GM21737 (cell line): ENCODE results near the gene PDE1A.

ENCODE experiments used
- ATAC-seq: cut with Tn5 transposase; IDR thresholded peaks from one replicate; pipeline ENCODE4 v1.9.1; 2021; ENCODE audit warnings: mild to moderate bottlenecking, moderate library complexity; ENCODE audit not compliant: unreplicated experiment

Gene PDE1A

DNA sequence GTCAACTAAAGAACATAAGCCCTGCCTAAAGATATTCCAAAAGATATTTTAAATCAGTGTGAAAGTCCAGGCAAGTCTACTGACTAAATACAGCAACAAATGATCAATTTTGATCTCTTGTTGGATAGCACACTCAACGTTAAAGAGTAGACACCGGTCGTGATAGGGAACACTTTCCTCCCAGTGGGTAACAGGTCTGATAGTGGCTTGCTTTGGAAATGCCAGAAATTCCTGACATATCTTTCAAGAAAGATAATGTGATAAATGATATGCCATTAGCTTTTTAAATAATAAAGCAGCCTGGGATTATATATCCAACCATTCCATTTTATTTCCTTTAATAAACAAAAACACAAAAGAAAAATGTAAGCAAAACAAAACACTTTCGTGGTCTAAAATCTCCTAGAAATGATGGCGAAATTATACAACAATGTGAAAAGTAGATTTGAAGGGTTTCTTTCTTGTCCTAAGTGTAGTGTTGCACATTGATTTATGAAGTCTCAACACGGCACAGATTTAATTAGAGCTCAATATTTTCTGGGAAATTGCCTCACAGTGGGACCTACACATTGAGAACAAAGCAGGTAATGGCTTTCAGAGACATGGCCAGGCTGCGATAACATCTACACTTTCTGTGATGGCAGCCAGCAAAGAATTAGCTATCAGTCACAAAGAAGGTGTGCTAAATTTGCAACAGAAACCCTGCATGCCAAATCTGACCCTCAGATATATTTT is 282.6 kb downstream of the PDE1A start:
- ATAC-seq = no peak

DNA sequence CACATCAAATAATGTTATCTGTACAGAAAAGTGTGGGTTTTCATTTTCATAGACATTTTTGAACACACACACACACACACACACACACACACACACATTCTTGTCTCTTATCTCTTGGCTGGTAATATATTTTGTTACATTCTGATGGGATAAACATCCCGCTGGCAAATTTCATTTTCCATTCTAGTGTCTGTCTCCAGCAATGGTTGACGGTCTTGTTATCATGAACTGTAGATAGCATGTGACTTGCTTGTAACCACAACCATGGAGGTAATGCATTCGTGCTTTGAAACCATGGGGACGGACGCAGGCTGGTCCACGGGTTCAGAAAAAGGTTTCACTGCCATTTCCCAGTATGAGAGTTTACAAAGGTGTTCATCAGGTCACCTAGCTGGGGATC is 284.8 kb downstream of the PDE1A start:
- no peak for ATAC-seq

DNA sequence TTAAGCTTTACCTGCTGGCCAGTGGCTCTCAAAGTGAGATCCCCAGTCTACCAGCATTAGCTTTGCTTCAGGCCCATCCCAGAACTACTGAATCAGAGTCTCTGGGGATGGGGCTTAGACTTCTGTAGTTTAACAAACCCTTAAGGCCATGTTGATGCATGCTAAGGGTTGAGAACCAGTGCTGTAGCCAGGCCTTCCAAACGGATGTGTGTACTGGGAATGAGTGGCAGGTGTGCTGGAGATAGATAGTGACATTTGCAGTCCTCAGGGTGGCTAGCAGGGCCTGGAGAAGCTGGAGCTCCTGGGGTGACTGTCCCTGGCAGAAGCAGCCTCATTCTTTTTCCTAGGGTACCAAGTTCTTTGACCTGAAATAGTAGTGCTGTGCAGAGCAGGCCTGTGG is 292.6 kb downstream of the PDE1A start:
- no peak for ATAC-seq

GRCh38 chr2:182133195-182133891 is 293.5 kb downstream of the PDE1A start:
- no peak for ATAC-seq

- no peak for ATAC-seq
Observed at GRCh38 chr2:182132605-182133004, 294.2 kb downstream of the PDE1A start.

DNA sequence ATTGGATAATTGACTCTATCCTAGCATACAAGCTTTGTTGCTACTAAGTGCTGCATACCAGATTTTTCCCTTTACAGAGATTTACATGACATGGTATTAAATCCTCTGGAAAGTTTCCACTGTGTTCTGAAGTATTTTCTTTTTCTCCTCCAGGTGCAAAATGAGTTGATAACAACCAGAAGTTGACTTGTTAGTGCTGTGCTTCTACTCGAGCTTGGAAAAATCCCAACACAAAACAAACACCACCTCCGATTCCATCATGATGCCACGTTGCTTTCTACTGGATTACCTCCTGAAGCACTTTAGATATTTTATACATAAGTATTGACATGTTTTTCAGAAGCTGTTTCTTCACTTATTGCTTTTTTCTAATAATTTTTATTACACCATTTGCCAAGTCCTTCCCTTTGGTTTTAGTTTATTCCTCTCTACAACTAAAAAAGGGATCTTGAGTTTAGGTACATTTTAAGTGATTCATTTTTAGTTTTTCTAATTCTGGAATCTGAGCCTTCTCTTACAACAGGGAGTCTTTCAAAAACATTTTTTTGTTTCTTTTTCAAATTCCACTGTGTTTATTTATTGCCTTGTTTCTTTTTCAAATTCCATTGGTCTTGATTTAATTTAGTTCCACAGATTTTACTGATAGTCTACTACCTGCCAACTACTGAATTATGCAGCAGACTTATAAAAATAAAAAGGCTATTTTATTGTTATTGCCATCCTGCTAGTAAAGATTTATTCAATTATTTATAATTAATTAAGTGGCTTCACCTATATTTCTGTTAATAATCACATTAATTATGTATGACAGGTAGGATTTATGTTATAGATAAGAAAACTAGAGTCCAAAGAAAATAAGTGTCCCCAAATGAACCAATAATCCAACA is 297.8 kb downstream of the PDE1A start:
- no peak for ATAC-seq

DNA sequence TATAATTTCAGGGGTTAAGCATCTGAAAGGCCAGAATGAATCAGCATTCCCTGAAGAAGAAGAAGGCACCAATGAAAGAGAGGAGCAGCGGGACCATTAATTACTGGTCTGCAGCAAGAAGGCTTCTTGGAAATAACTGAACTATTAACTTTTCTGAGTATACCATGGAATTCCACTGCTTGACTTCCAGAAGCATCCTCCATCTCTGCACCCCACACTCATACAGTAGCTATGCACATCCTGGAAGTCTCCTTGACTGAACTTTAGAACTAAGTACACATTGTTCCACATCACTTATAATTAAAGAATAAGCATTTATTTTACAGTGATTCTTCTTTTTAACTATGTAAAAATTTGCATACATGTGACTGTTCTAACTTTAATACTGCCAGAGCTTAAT is 309.6 kb downstream of the PDE1A start:
- ATAC-seq = no peak

DNA sequence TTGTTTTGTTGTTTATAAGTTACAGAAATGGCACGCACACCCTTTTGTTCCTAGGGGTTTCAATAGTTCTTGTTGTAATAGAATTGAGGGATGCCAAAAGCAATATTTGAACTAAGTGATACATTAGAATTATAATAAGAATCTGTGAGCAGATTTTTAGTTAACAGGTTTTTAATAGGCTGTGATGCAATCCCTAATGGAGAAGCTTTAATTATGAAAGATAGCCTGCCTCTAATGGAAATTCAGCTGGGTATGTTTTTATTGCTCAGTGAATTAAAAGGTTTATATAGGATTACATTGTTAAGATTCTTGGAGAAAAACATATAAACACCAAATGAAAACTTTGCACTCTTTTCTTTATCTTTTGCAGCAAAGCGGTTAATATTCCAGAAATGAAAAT is 310.1 kb downstream of the PDE1A start:
- ATAC-seq = no peak

DNA sequence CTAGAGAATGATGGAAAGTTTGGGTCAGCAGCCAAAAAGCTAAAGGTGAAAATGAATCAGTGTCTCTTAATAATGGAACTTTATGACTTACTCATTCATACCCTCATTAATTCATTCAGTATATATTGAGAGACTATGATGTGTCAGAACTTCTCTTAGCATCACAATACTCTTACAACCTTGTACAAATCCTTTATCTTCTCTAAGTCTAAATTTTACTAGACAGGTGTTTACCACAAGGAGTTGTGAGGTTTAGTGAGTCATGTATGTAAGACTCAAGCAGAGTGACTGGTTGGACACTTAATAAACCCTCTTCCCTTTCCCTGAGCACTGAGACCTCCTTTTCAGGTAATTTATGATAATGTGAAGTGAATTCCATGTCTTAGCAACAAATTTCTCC is 311.6 kb downstream of the PDE1A start:
- no peak for ATAC-seq

GRCh38 chr2:182113334-182113733 is 313.5 kb downstream of the PDE1A start:
- no peak for ATAC-seq

- no peak for ATAC-seq
Observed at GRCh38 chr2:182110347-182110746, 316.5 kb downstream of the PDE1A start.

- no peak for ATAC-seq
Observed at GRCh38 chr2:182103526-182103925, 323.3 kb downstream of the PDE1A start.

- no peak for ATAC-seq
Observed at GRCh38 chr2:182101263-182101662, 325.6 kb downstream of the PDE1A start.

GRCh38 chr2:182098648-182099047 is 328.2 kb downstream of the PDE1A start:
- no peak for ATAC-seq

GRCh38 chr2:182097571-182098164 is 329.2 kb downstream of the PDE1A start:
- no peak for ATAC-seq

GRCh38 chr2:182090486-182090885 is 336.4 kb downstream of the PDE1A start:
- ATAC-seq = no peak
